IMR-90 (cell line): ENCODE results near the gene MAT2B. TPM values are rescaled to one million over a fixed set of nuclear protein-coding genes. Genes with fewer than 3 reads are reported as not detected.

Experiments used
- ATAC-seq: fragments of 200-7000 bp; cut with Tn5 transposase; 2 replicates; pipeline ENCODE4 v1.9.1; 2020; ENCODE audit warnings: low read depth, mild to moderate bottlenecking, moderate library complexity
- BruUV-seq: library from RNA; stranded (reverse); fragments of 400-500 nt; replicated peaks from 2 replicates; lab custom pipeline; 2021; lab: Mats Ljungman, UMichigan
- CTCF ChIA-PET: fragments of 300-600 bp; formaldehyde crosslinking; extraction: SDS; loops from one replicate; lab custom pipeline; 2021; ENCODE audit warnings: antibody characterized with exemption; lab: Yijun Ruan, JAX
- POLR2A ChIA-PET: fragments of 300-600 bp; sonication (Branson Sonifier 250); formaldehyde crosslinking; loops from one replicate; lab custom pipeline; 2022; ENCODE audit warnings: antibody characterized with exemption; ENCODE audit not compliant: unreplicated experiment; lab: Charles Lee
- DNase-seq: peaks from one replicate; pipeline ENCODE4 v3.0.0; 2013
- H2AFZ ChIP-seq: replicated peaks from 2 replicates; pipeline ENCODE3; 2013; ENCODE audit warnings: low read length, mild to moderate bottlenecking; ENCODE audit not compliant: poor library complexity
- H2AK5ac ChIP-seq: 2 replicates; pipeline ENCODE4 v1.6.1; 2013; ENCODE audit warnings: low read depth, low read length, inconsistent platforms
- H2AK9ac ChIP-seq: replicated peaks from 2 replicates; pipeline ENCODE3; 2013; ENCODE audit warnings: mild to moderate bottlenecking, low read depth, low read length, moderate library complexity; ENCODE audit not compliant: poor library complexity
- H2BK120ac ChIP-seq: 2 replicates; pipeline ENCODE4 v1.6.1; 2013; ENCODE audit warnings: low read depth, low read length, inconsistent platforms
- H2BK15ac ChIP-seq: 3 replicates; pipeline ENCODE4 v1.6.1; 2013; ENCODE audit warnings: low read depth, low read length, inconsistent platforms
- H2BK20ac ChIP-seq: 2 replicates; pipeline ENCODE4 v1.6.1; 2013; ENCODE audit warnings: low read depth, mild to moderate bottlenecking, inconsistent platforms, low read length, moderate library complexity
- H2BK5ac ChIP-seq: 2 replicates; pipeline ENCODE4 v1.6.1; 2013; ENCODE audit warnings: mild to moderate bottlenecking, low read depth, low read length, inconsistent platforms; ENCODE audit not compliant: poor library complexity, severe bottlenecking
- H3K14ac ChIP-seq: replicated peaks from 2 replicates; pipeline ENCODE4 v1.6.1; 2013; ENCODE audit warnings: low read depth, low read length, inconsistent platforms
- H3K18ac ChIP-seq: 2 replicates; pipeline ENCODE4 v1.6.1; 2013; ENCODE audit warnings: low read depth, low read length, control low read depth
- H3K23ac ChIP-seq: 2 replicates; pipeline ENCODE4 v1.6.1; 2013; ENCODE audit warnings: low read depth, low read length, inconsistent platforms
- H3K27ac ChIP-seq: 2 replicates; pipeline ENCODE4 v1.5.1; 2013; ENCODE audit warnings: mild to moderate bottlenecking, control low read depth, low read length; ENCODE audit not compliant: insufficient read depth
- H3K27me3 ChIP-seq: 2 replicates; pipeline ENCODE4 v1.6.1; 2013; ENCODE audit warnings: low read length; ENCODE audit not compliant: control insufficient read depth, insufficient read depth
- H3K36me3 ChIP-seq: 2 replicates; pipeline ENCODE4 v1.6.1; 2013; ENCODE audit warnings: low read length, mixed read lengths; ENCODE audit not compliant: control insufficient read depth, insufficient read depth
- H3K4ac ChIP-seq: 2 replicates; pipeline ENCODE4 v1.6.1; 2013; ENCODE audit warnings: low read depth, low read length, inconsistent platforms
- H3K4me1 ChIP-seq: 2 replicates; pipeline ENCODE4 v1.6.1; 2013; ENCODE audit warnings: low read length, mixed read lengths; ENCODE audit not compliant: control insufficient read depth, insufficient read depth
- H3K4me2 ChIP-seq: 2 replicates; pipeline ENCODE4 v1.6.1; 2013; ENCODE audit warnings: low read depth, mild to moderate bottlenecking, control low read depth, low read length, moderate library complexity
- H3K4me3 ChIP-seq: 2 replicates; pipeline ENCODE4 v1.5.1; 2013; ENCODE audit warnings: low read depth, mild to moderate bottlenecking, control low read depth, low read length, moderate library complexity; ENCODE audit not compliant: insufficient read depth
- H3K56ac ChIP-seq: 2 replicates; pipeline ENCODE4 v1.6.1; 2013; ENCODE audit warnings: low read length, inconsistent platforms; ENCODE audit not compliant: insufficient read depth; ENCODE audit errors: extremely low read depth
- H3K79me1 ChIP-seq, 2 experiments: 2 replicates each; pipeline ENCODE4 v1.6.1; 2013; ENCODE audit warnings: low read length in 2 of 2, inconsistent platforms in 1 of 2, low read depth in 1 of 2
- H3K9ac ChIP-seq: 2 replicates; pipeline ENCODE4 v1.6.1; 2013; ENCODE audit warnings: low read depth, low read length, control low read depth
- H3K9me1 ChIP-seq: 2 replicates; pipeline ENCODE4 v1.6.1; 2013; ENCODE audit warnings: low read length, inconsistent platforms; ENCODE audit not compliant: insufficient read depth
- H3K9me3 ChIP-seq: 2 replicates; pipeline ENCODE4 v1.6.1; 2013; ENCODE audit warnings: low read length; ENCODE audit not compliant: control insufficient read depth, insufficient read depth
- H4K20me1 ChIP-seq: 2 replicates; pipeline ENCODE4 v1.6.1; 2013; ENCODE audit warnings: low read length, inconsistent platforms; ENCODE audit not compliant: insufficient read depth
- H4K5ac ChIP-seq: 2 replicates; pipeline ENCODE4 v1.6.1; 2013; ENCODE audit warnings: mild to moderate bottlenecking, low read depth, low read length, control low read depth
- H4K8ac ChIP-seq, 2 experiments: 2 replicates each; pipeline ENCODE4 v1.6.1; 2013; ENCODE audit warnings: low read depth in 2 of 2, low read length in 2 of 2, control low read depth in 1 of 2, inconsistent platforms in 1 of 2
- H4K91ac ChIP-seq: 2 replicates; pipeline ENCODE4 v1.6.1; 2013; ENCODE audit warnings: low read depth, low read length, inconsistent platforms; ENCODE audit not compliant: insufficient read depth
- BHLHE40 ChIP-seq: fragments of 150-350 bp; IDR thresholded peaks from 2 replicates; pipeline ENCODE4 v1.6.1; 2016; ENCODE audit warnings: mild to moderate bottlenecking, low read depth, low read length
- FOS ChIP-seq: fragments of 150-350 bp; IDR thresholded peaks from 2 replicates; pipeline ENCODE4 v1.6.1; 2016; ENCODE audit warnings: low read depth, low read length
- MAFK ChIP-seq: IDR thresholded peaks from 2 replicates; pipeline ENCODE4 v1.6.1; 2012; ENCODE audit warnings: low read depth, low read length, improper control_type of control experiment
- MAZ ChIP-seq: IDR thresholded peaks from 2 replicates; pipeline ENCODE4 v1.6.1; 2012; ENCODE audit warnings: low read depth, mild to moderate bottlenecking, low read length, improper control_type of control experiment, moderate library complexity, borderline replicate concordance
- MXI1 ChIP-seq: IDR thresholded peaks from 2 replicates; pipeline ENCODE4 v1.6.1; 2012; ENCODE audit warnings: low read depth, mild to moderate bottlenecking, low read length, moderate library complexity, borderline replicate concordance
- NFE2L2 ChIP-seq: fragments of 150-350 bp; IDR thresholded peaks from 2 replicates; pipeline ENCODE4 v1.6.1; 2016; ENCODE audit warnings: low read depth, mild to moderate bottlenecking, low read length
- RAD21 ChIP-seq: IDR thresholded peaks from 2 replicates; pipeline ENCODE4 v1.6.1; 2012; ENCODE audit warnings: low read length, improper control_type of control experiment
- RCOR1 ChIP-seq: IDR thresholded peaks from 2 replicates; pipeline ENCODE4 v1.6.1; 2012; ENCODE audit warnings: mild to moderate bottlenecking, low read length, improper control_type of control experiment; ENCODE audit not compliant: insufficient replicate concordance
- SMC3 ChIP-seq: fragments of 150-350 bp; IDR thresholded peaks from 2 replicates; pipeline ENCODE4 v1.6.1; 2016; ENCODE audit warnings: low read depth, mild to moderate bottlenecking, antibody characterized with exemption, low read length, moderate library complexity
- WGBS, 2 experiments: methylation state at CpG; one replicate each; pipeline versions ENCODE4 v1.1.5 to v1.1.7; 2013; ENCODE audit warnings: missing lambda C conversion rate in 2 of 2; ENCODE audit not compliant: insufficient read length in 1 of 2; ENCODE audit errors: extremely low coverage in 2 of 2; 5-methylcytosine and 5-hydroxymethylcytosine counted together
- dilution Hi-C: fragments of 300-500 bp; cut with HindIII; formaldehyde crosslinking; loops from one replicate; pipeline ENCODE4 v1.14.3; 2018; ENCODE audit warnings: low sequenced_read_pairs; ENCODE audit not compliant: unreplicated experiment
- in situ Hi-C: fragments of 300-500 bp; cut with MboI; formaldehyde crosslinking; loops from 3 replicates; pipeline ENCODE4 v1.14.3; 2019; ENCODE audit warnings: low sequenced_read_pairs, inconsistent platforms, mixed read lengths
- intact Hi-C: fragments of 100-400 bp; cut with micrococcal nuclease; formaldehyde crosslinking; loops from 2 replicates; pipeline ENCODE4 v1.10.0; 2022
- polyA plus RNA-seq, 3 experiments: library from polyadenylated mRNA; depleted of rRNA; stranded (reverse); fragments of >200 nt; gene quantifications; 2 replicates each; pipeline ENCODE4 v1.2.3, GENCODE V29; 2012; ENCODE audit warnings: low replicate concordance in 1 of 3
- total RNA-seq: library from RNA; depleted of rRNA; stranded (reverse); fragments of >200 nt; gene quantifications from 2 replicates; pipeline ENCODE4 v1.2.3, GENCODE V29; 2012
- TF ChIP-seq, protein P1 (sequence below): fragments of 150-350 bp; IDR thresholded peaks from 2 replicates; pipeline ENCODE4 v1.6.1; 2017; ENCODE audit warnings: mild to moderate bottlenecking, antibody characterized with exemption, low read length, low read depth
- TF ChIP-seq, protein P2 (sequence below): conservative IDR thresholded peaks from 2 replicates; pipeline ENCODE4 v1.5.1; 2012; ENCODE audit warnings: mild to moderate bottlenecking, low read depth, low read length, improper control_type of control experiment

The MAT2B gene
- total and polyA plus RNA-seq, 2 of the 4 experiments (the other 2 are of a cell fraction), result 41.7 to 80.3 TPM

DNA sequence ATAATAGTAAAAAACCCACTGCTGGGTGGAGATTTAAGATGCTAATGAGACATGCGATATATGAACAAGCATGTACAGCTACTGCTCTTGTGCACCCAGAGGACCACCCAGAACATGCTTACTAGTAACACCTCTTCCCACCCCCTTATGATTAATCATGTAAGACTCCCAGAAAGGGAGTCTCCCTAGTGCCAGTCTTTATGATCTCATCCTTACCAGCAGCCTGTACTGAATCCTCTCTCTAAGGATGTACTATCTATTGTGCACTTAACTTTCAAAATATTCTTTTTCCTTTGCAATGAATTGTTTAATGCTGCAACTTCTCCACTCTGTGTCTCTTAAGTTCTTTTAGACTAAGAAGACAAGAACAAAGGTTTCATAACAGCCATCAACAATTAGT is 9.1 kb upstream of the MAT2B start:
- no peak overlapping the region for H4K91ac ChIP-seq
- no peak overlapping the region for H2AK5ac ChIP-seq
- H3K23ac ChIP-seq, result no peak overlapping the region
- no peak overlapping the region for H3K9ac ChIP-seq
- H3K79me1 ChIP-seq, result no peaks in the 10 kb centered on the region
- DNase-seq (peak; percentile 47), ATAC-seq (peak; percentile 79)
- no peak overlapping the region for H2AFZ ChIP-seq
- BruUV-seq, result no TSS peak
- H3K4ac ChIP-seq, result no peak overlapping the region
- no peaks in the 10 kb centered on the region for H3K27me3 ChIP-seq
- H4K20me1 ChIP-seq, result no peaks in the 10 kb centered on the region
- no peak overlapping the region for H3K56ac ChIP-seq
- H3K36me3 ChIP-seq, result peaks cover 3% of the 10 kb centered on the region; the same call in 1 of the 2 replicates
- no peak overlapping the region for H2AK9ac ChIP-seq
- no peak overlapping the region for H2BK15ac ChIP-seq
- no peak overlapping the region for H3K4me2 ChIP-seq
- H3K4me1 ChIP-seq, result no peaks in the 10 kb centered on the region
- no peak overlapping the region for H2BK120ac ChIP-seq
- dilution Hi-C loops (no loop called here), intact Hi-C loops (no loop called here), in situ Hi-C loops (no loop called here)
- H2BK20ac ChIP-seq, result no peak overlapping the region
- H3K27ac ChIP-seq, result no peak overlapping the region
- TF ChIP-seq, protein P1, sequence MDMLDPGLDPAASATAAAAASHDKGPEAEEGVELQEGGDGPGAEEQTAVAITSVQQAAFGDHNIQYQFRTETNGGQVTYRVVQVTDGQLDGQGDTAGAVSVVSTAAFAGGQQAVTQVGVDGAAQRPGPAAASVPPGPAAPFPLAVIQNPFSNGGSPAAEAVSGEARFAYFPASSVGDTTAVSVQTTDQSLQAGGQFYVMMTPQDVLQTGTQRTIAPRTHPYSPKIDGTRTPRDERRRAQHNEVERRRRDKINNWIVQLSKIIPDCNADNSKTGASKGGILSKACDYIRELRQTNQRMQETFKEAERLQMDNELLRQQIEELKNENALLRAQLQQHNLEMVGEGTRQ, result no peak
- no peak for TF ChIP-seq MXI1
- no peak for TF ChIP-seq MAZ
- TF ChIP-seq MAFK, result no peak
- TF ChIP-seq SMC3, result no peak
- no peak for TF ChIP-seq NFE2L2
- TF ChIP-seq BHLHE40, result no peak
- TF ChIP-seq RCOR1, result no peak
- TF ChIP-seq FOS, result no peak
- TF ChIP-seq, protein P2, sequence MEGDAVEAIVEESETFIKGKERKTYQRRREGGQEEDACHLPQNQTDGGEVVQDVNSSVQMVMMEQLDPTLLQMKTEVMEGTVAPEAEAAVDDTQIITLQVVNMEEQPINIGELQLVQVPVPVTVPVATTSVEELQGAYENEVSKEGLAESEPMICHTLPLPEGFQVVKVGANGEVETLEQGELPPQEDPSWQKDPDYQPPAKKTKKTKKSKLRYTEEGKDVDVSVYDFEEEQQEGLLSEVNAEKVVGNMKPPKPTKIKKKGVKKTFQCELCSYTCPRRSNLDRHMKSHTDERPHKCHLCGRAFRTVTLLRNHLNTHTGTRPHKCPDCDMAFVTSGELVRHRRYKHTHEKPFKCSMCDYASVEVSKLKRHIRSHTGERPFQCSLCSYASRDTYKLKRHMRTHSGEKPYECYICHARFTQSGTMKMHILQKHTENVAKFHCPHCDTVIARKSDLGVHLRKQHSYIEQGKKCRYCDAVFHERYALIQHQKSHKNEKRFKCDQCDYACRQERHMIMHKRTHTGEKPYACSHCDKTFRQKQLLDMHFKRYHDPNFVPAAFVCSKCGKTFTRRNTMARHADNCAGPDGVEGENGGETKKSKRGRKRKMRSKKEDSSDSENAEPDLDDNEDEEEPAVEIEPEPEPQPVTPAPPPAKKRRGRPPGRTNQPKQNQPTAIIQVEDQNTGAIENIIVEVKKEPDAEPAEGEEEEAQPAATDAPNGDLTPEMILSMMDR, result no peak
- TF ChIP-seq RAD21, result no peak
- no peaks in the 10 kb centered on the region for H3K9me3 ChIP-seq
- WGBS, 2 experiments, result no CpG with 5 or more reads among the region's 1 CpG
- ChIA-PET POLR2A (no interaction called here), CTCF (no interaction called here)
- no peak overlapping the region for H3K4me3 ChIP-seq
- H2BK5ac ChIP-seq, result no peak overlapping the region
- H3K18ac ChIP-seq, result no peak overlapping the region
- no peak overlapping the region for H3K14ac ChIP-seq
- H4K8ac ChIP-seq, result no peak overlapping the region
- no peak overlapping the region for H4K5ac ChIP-seq
- no peaks in the 10 kb centered on the region for H3K9me1 ChIP-seq
